HG02884 (cell line): ENCODE measurements around the gene RASL10A.

ENCODE experiments used
- ATAC-seq: cut with Tn5 transposase; IDR thresholded peaks from one replicate; pipeline ENCODE4 v1.9.1; 2021; ENCODE audit warnings: mild to moderate bottlenecking, moderate library complexity; ENCODE audit not compliant: unreplicated experiment

The RASL10A gene

DNA sequence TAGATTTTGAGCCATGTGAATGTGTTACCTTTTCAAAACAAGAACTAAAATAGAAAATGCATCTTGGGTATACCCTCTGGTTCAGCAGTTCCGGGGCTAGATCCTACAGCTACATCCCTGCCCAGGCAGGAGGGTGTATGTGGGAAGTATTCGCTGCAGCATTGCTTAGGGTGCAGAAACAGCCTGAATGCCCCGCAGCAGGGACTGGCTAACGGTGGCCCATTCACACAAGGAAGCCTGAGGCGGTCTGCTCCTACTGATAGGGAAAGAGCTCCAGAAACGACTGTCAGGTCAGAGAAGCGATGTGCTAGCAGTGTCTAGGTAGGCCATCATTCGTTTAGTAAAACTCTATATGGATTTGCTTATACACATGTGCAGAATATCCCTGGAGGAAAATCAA is 9.9 kb upstream of the RASL10A start:
- ATAC-seq = no peak

DNA sequence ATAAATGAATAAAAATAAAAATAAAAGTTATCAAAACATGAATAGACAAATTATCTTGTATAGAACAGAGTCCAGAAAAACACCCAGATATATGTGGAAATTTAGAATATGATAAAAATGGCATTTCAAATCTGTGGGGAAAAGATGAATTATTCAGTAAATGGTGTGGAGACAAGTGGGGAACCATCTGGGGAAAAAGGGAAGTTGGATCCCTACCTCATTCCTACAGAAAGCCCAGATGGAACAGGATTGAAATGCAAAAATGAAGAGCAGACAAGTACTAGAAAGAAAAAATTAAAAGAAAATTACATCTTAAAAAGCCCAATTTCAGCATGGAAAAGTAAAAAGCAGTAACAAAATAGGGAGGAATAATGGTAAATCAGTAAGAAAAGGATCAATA is 8.1 kb upstream of the RASL10A start:
- ATAC-seq = no peak

DNA sequence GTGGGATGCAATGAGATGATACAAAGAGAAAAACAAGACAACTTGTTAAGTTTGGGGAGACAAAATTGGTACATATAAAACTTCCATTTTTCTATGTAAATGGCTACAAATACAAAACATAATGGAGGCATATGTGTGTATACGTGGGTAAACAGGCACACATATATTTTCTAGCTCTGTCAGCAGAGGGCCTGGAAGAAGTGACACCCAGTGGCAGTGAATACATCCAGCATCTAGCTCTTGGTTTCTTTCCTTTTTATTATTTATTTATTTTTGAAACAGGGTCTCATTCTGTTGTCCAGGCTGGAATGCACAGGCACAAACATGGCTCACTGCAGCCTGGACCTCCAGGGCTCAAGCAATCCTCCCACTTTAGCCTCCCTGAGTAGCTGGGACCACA is 5.0 kb upstream of the RASL10A start:
- no peak for ATAC-seq

DNA sequence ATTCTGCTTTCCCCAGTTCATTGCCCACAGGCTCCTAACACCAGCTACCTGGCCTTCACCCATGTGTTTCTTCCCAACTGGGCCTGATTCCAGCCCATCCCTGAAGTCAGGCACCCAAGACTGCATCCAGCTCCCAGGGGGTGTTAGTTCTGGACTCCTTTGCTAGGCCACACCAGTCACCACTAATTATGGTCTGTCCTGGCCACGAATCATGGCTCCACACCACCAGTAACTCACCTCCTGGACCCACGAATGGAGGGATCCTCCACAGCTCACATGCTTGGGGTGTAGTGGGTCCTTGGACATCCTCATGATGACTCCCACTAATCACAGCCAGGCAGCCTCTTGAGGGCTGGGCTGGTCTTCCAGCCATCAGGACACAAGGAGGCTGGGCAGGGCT is 3.6 kb upstream of the RASL10A start:
- no peak for ATAC-seq

DNA sequence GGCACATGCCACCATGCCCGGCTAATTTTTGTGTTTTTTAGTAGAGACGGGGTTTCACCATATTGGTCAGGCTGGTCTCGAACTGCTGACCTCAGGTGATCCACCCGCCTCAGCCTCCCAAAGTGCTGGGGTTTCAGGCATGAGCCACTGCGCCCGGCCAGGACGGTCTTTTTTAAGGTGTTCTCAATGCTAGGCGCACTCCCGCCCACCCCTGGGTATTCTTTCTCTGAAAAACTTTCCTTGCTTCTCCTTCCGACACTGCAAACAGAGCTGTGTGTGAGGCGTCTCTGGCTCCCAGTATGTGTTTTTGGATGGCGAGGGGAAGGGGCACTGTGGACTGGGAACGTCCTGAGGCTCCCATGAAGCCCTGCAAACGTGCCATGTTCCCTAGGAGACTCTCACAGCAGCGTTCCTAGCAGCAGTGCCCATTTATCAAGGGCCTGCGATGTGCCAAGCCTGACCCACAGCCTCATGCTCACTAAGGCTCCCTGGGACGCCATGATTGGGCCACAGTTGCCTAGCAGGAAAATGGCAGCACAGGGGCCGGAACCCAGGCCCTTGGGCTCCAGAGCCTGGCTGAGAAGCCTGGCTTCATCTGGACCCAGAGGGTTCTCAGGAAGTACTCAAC is 2.4 kb upstream of the RASL10A start:
- ATAC-seq = no peak

DNA sequence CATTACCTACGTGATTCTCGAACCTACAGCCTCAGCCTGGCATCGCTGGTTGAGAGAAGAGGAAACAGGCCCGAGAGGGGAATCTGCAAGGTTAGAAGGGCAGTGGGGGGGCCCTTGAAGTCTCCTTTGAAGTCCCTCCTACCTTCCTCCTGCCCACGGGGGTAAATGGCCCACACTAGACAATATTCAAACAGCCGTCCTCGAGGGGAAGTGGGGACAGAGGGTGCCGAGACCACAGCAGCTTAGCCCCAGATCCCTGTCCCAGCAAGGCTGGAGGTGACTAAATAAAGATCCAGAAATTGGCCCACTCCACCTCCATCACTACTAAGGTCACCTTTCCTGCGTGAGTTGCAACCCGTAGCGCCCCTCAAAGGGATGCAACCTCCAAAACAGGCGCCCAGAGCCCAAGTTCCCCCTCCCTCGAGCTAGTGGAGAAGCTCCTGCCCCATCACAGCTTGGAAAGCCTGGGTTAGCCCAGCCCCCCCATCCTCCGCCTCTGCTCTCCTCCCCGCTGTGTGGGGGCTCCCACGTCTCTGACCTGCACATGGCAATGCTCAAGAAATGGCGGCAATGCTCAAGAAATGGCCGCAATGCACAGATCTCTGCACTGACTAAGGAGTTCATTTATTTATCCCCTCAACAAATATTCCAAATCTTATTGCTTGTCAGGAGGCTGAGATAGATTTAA is 788 bp upstream of the RASL10A start:
- ATAC-seq = no peak

DNA sequence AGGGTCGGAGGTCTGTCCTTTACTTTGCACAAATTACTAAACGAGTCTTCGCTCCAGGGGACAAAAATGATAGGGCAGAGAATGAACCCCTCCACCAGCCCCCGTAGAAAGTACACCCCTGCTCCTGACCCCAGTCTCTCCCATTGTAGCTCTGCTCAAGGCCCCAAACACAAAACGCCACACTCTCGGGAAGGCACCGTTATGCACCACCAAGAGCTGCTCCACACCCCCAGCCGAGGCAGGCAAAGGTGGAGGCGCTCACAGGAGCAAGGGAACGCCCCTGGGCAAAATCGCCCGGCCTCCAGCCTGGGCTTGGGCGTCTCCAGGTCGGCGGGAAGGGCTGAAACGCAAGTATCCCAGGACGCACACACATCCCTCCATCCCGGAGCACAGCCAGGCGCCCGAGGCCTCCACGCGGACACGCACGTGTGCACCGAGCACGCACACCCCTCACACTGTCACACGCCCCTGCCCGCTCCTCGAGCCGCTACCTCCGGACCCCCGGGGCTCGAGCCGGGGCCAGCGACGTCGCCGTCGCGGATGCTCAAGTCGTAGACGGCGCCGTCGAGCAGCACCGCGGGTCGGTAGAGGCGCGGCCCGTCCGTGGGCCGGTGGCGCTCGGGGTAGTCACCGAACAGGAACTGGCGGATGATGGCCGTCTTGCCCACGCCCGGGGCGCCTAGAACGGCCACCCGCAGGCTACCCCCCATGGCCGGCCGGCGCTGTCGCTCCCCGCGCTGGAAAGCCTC is 786 bp downstream of the RASL10A start:
- ATAC-seq = no peak

DNA sequence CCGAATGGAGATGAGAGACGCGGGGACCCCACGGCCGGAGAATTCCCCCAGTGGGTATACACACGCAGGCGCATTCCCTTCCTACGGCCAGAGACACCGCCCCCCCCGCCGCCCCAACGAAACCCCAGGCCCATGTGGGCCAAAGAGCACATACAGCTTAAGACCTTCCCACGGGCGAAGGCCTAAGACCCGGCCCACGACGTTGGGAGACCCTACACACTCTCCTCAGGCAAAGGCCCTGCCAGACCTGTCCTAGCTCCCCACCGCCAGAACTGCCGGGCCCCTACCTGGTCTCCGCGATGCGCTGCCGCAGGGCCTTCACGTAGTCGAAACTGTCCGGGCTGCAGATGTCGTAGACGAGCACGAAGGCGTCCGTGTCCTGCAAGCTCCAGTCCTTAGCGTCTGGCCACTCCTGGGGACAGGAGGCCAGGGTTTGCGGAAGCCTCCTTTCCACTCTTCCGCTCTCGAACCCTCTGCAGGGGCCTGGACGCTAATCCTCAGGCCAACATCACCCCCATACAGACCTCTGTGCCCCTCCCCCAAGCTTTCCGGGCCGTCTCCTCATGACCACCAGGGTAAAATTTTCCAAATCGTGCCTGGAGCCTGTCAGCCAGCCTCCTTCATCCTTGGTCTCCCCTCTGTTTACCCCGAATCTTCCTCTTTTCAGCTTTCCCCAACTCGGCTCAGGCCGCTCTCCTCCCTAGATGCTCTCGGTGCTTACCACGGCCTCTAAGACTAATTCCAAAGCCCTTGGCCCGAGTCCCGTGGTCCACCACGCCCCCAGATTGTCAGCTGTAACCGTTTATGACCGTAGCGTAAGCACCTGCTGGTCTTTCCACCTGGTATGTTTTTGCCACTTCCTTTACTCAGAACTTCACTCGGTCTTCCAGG is 1.7 kb downstream of the RASL10A start:
- ATAC-seq = no peak

DNA sequence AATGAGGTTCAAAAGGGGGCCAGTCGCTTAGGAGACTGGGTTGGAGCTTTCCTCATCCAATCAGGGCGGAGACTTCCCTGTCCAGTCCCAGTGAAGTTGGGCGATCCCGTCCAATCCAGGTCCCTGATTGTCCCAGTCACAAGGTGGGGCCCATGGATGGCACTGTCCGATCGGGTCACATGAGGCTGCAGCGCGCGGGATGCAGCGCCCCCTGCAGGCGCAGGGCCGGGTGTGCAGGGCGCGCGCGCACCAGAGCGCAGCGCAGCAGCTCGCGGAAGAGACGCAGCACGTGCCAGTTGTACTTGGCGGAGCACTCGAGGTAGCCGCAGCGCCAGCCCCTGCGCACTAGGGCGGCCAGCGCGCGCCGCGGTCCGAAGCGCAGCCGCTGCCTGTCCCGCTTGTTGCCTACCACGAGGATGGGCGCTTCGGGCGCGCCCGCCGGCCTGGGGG is 2.3 kb downstream of the RASL10A start:
- no peak for ATAC-seq

DNA sequence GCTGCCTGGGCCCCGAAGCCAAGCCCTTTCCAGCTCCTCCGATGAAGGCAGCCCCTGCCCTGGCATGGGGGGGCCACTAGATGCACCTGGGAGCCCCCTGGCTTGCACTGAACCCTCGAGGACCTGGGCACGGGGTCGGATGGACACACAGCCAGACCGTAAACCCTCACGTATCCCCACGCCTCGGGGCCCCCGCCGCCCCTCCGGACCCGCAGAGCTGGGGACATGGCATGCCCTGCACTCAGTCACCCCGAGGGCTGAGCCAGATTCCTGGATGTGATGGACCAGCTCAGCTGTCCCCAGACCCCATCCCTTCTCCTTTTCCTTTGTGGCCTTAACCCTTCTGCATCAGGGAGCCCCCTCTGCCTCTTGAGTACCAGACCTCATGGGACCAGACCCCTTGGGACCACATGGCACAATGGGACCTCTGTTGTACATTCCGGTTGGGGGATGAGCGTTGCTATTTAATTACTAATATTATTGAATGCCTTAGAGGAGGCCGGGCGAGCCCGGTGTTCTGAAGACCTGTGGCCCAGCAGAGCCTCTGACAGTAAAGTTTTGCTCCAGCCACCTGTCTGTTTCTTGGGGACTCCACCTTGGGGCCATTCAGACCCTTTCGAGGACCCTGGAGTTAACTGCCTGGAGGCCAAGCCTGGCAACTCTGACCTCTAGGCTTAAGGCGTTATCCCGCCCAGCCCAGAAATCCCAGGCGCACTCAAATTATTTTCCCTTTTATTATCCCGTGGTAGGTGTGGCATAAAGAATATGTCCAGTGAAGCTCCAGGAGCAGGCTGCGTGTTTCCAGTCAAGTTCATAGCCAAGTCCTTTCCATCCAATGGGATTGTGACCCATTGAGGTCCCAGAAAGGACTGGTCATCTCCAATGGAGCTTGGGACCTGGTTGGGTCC is 3.0 kb downstream of the RASL10A start:
- no peak for ATAC-seq

DNA sequence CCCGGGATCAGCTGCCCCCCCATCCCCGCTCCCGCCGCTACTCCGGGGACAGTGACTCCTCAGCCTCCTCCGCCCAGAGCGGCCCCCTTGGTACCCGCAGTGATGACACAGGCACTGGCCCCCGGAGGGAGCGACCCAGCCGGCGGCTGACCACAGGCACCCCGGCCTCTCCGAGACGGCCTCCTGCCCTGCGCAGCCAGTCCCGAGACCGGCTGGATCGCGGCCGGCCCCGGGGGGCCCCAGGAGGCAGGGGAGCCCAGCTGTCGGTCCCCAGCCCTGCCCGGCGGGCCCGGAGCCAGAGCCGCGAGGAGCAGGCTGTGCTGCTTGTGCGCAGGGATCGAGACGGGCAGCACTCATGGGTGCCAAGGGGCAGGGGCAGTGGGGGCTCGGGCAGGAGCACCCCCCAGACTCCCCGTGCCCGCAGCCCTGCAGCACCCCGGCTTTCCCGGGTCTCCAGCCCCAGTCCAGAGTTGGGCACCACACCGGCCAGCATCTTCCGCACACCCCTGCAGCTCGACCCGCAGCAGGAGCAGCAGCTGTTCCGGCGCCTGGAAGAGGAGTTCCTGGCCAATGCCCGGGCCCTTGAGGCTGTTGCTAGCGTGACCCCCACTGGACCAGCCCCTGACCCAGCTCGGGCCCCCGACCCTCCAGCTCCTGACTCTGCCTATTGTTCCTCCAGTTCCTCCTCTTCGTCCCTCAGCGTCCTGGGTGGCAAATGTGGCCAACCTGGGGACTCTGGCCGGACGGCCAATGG is 3.9 kb downstream of the RASL10A start:
- no peak for ATAC-seq

DNA sequence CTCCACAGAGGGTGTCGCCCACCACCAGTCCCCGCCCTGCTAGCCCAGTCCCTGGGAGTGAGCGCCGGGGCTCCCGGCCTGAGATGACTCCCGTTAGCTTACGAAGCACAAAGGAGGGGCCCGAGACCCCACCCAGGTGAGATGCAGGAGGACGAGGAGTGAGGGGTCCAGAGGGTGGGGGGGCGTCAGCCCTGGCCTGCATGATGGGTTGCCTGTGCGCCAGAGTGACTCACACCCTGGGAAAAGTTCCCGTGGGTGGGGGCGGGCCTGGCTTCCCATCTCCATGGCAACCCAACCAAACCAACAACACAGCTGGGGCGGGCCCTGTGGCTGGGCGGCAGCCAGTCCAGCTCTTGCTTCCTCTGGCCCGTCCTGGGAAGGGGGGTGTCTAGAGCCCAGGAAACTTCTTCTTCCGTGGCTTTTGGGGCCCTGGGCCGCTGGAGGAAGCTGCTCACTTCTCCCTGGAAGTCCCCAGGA is 4.6 kb downstream of the RASL10A start:
- no peak for ATAC-seq

DNA sequence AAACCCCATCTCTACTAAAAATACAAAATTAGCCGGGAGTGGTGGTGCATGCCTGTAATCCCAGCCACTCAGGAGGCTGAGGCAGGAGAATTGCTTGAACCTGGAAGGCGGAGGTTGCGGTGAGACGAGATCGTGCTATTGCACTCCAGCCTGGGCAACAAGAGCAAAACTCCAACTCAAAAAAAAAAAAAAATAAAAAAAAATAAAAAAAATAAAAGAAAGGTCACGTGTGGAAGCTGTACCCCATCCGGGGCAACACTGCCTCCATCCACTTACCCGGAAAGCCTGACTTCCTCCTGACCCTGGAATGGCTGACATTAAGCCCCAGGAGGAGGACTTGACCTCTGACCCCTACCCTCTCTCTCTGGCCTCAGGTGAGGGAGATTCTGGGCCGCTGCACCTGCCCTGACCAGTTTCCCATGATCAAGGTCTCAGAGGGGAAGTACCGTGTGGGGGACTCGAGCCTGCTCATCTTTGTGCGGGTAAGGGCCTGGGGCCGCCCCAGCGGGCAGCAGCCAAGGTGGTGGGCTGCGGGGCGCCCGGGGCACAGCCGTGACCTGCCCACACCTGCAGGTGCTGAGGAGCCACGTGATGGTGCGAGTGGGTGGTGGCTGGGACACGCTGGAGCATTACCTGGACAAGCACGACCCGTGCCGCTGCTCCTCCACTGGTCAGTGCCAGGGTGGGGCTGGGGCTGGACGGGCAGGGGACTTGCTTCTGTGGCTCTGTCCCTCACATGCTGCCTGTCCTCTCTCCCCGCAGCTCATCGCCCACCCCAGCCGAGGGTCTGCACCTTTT is 5.2 kb downstream of the RASL10A start:
- no peak for ATAC-seq

DNA sequence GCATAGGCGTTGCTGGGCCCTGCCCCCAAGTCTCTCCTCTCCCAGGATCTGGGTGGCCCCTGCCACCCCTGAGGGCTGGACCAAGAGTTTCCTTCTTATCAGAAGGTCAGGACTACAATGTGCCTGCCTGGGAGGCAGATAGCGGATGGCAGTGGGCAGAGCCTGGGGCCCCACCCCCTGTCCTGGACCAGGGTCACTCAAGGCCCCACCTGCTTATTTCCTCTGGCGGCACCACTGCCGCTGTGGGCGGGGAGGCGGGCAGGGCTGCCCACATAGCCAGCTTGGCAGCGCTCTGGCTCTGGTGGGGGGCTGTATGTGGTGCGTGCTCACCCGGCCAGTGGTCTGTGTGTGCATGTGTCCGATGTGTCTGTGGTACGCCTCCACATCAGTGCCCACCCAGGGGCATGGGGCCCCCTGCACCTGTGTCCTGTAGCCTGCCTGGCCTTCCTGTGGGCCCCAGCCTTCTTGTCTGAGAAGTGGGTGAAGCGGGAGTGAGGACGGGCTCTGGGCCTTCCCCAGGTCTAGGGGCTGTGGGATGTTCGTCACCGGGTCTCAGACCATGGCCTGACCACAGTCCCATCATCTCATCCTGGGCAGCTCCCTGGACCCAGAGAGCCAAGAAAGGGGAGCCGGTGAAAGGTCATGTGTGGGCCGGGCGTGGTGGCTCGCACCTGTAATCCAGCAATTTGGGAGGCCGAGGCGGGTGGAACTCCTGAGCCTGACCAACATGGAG is 6.0 kb downstream of the RASL10A start:
- no peak for ATAC-seq

DNA sequence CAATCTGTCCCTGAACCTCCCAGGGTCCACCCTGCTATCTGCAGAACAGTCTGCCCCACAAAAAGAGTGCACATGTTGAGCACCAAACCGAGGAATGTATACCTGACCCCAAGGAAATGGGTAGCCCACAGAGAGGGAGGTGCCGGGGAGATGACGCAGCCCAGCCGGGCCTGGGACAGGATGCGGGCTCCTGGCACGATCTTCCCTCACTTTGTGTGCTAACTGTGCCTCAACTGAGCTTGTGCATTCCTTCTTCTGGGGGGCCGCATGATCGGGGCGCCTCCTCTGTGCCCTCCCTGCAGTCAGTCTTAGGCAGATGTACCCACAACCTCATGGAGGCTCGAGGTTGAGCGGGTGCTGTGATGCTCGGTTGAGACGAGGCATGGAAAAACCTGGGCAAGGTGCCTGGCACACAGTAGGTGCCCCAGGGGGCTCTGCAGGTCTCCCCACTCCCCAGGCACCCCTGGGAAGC is 6.7 kb downstream of the RASL10A start:
- no peak for ATAC-seq

DNA sequence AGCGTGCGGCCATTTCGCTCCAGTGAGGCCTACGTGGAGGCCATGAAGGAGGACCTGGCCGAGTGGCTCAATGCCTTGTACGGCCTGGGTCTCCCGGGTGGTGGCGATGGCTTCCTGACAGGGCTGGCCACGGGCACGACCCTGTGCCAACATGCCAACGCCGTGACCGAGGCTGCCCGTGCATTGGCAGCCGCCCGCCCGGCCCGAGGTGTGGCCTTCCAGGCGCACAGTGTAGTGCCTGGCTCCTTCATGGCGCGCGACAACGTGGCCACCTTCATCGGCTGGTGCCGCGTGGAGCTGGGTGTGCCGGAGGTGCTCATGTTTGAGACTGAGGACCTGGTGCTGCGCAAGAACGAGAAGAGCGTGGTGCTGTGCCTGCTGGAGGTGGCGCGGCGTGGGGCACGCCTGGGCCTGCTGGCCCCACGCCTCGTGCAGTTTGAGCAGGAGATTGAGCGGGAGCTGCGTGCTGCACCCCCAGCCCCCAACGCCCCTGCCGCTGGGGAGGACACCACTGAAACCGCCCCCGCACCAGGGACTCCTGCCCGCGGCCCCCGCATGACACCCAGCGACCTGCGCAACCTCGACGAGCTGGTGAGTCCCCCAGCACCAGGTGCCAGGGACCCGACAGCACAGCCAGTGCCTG is 7.2 kb downstream of the RASL10A start:
- no peak for ATAC-seq

DNA sequence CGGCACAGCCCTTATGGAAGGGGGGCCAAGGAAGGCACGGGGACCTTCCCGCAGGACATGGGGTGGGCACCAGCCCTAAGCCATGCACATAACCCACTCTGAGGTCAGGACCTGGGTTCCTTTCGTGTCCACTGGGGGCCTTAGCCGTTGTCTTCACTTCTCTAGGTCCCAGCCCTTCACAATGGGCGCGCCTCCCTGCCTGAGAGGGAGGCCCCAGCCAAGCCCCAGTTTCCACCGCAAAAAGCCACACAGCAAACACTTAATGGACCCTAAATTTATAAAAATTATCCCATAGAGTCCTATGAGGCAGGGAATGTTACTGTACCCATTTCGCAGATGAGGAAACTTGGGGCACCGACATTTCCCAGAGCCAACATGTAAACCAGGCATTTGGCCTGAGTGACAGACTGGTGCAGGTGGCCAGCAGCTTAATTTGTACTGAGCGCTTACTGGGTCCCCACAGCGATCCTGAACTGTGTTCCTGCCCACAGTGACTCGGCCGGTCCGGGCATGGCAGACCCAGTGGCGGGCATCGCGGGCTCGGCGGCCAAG is 7.8 kb downstream of the RASL10A start:
- ATAC-seq = no peak
